ENCODE data around the gene SH3GL2. TPM values are rescaled to one million over a fixed set of nuclear protein-coding genes. Genes with fewer than 3 reads are reported as not detected.

SH3GL2 gene
- total RNA-seq, result 0.09 TPM in 1 of 2 replicates, not detected in the other

DNA sequence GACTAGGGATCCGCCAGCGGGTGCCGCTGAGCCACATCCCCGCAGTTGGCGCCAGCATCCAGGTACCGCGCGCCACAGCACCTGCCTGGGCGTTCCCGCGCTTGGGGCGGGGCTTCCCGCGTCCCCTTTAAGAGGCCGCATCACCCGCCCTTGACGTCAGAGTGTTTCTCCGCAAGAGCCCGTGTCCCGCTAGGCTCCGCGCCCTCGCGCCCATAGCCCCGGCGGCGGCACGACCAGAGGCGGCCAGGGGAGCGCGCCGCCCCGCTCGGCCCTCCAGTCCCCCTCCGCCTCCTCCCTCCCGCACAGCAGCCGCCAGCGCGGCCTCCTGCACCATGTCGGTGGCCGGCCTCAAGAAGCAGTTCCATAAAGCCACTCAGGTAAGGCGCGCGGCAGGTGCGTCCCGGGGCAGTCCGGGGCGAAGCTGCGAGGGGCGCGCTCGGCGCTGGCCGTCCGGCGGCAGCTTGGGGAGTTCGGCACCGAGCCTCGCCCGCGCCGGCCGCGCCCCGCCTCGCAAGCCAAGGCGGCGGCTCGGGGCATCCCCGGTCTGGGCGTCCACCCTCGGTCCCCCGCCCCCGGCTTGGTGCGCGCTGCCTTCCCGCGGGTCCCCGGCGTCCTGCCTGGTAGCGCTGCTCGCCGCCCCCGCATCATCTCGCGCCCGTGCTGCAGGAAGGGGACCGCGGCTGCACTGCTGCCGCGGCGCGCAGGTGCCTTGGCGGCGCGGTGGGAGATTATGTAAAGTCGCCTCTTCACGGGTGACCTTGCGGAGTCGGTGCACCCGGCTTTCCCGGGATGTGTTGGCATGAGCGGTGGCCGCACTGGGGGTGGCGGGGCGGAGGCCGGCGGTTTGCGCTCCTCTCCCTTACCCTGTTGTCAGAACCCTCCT is at the start of gene SH3GL2:
SH3GL2 (plus strand) TSS at position 156 of the 883 bp plus-strand sequence.

